GM18858 (cell line): ENCODE results near the gene DYDC1.
"Not testable (repeated sequence)": the region's sequence is repeated elsewhere in the genome, so short reads cannot be mapped to it uniquely, and the experiment has no call there.

Experiments used
- ATAC-seq: cut with Tn5 transposase; IDR thresholded peaks from one replicate; pipeline ENCODE4 v1.9.1; 2021; ENCODE audit not compliant: unreplicated experiment

DYDC1 gene

DNA sequence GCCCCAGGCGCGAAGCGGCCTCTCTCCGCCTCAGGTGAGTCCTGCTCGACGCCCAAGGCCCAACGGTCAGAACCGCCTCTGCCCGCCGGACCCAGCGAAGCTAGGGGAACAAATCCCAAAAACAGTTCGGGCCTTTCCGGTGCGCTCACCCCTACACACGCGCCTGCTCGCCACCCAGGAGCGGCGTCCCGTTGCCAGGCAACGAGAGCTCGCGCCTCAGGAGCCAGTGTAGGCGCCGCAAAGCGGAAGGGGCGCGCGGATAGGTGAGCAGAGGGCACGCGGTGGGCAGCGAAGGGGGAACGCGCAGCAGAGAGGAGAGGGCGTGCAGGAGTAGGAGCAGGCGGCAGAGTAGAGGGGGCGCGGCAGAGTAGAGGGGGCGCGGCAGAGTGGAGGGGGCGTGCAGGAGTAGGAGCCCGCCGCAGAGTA, at the start of gene DYDC1, which contains the start of gene DYDC2:
DYDC1 (minus strand) TSS at position 193 of the 426 bp plus-strand sequence. CDS start 4,154 bp downstream, outside the sequence.
DYDC2 (plus strand) TSS at position 219 of the 426 bp plus-strand sequence. CDS start 5,663 bp downstream, outside the sequence.
- ATAC-seq, result no peak

DNA sequence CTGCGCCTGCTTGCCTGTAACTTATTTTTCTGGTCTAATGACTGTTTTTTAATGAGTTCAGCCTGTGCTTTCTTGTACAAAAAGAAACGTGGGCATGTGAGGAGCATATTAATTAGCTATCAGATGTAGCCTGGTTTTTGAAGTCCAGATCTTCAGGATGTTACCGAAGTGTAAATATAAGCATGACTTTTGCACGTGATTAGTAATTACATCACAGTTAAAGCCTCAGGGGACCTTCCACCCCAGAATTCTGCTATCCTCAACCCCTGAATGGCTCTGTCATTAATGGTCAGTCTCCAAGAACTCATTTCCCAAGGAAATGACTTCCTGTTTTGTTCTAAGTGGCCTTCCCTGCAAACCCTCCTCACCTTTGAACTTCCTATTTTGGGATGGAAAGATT, 49.6 kb upstream of the DYDC1 start:
- ATAC-seq, result no peak

DNA sequence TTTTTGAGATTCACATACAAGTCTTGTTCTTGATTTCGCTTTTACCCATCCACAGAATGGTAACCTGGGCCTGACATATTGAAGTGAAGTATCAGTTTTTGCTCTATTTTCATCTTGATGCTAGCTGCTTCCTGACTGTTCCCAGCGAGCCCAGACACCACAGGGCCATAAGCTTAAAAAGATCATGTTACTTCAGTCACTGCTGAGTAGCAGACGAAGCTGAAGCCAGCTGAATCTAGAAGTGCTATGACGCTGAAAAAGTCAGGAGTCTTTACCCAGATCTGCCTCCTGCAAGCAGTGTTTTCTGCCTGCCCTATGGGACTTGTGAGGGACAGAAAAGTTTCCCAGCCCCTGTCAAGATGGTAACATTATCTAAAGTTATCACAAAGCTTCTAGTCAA, 49.1 kb upstream of the DYDC1 start:
- ATAC-seq, result no peak

DNA sequence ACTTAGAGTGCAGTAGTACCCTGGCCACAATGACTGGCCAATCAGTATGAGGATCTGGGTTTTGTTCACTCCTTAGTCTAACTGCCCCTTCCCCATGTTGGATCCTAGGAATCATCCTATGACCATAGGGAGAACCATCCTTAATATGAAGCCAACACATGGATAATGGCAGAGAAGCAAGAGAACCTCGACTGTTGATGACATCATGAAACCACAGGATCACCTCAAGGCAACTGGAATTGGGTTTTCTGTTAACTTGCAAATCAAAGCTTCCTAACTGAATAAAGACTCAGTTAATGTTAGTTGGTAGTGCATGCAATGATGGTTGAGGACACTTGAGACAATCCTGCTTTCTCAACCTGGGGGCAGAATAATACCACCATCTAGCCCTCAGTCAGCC, 48.5 kb upstream of the DYDC1 start:
- ATAC-seq, result no peak

DNA sequence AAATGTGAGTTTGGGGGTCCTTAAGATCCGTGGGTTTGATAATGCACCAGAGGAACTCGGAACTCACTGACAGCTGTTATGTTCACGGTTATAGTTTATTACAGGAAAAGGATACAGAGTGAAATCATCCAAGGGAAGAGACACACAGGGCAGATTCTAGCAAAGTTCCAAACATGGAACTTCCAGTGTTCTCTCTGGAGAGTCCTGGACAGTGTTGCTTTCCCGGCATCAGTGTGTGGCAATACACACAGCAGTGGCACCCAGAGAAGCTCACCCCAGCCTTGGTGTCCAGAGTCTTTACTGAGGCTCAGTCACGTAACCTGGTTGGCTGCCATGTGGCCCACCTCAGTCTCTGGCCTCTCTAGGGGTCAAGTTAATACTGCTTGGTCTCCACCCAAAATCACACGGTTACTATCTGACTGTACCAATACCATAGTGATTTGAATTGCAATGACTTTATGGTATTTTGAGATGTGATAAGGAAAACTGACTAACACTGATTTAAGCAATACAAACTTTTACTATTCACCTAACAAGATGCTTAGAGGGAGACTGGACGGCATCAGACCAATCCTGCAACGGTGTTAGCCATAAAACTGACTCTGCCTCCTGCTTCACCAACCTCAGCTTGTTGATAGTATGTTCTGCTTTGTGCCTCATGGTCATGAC, 43.7 kb upstream of the DYDC1 start:
- no peak for ATAC-seq

DNA sequence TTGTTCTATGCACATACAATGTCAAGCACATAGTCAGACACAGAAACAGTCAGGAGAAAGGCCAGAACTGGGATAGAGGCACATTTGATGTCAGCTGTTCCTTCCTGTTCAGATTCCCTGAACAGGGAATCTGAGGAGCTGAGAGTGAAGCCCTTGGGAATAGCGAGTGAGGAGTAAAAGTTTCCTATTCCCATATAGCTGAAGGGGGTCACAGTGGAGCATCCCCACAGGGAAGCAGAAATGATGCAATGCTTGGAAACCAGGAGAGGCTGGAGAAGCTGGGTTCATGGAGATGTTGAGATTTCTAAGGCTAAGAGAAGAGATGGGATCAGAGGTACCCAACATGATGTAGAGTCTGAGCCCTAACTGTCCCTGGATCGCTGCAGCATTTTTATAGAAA, 40.5 kb upstream of the DYDC1 start:
- ATAC-seq, result no peak

DNA sequence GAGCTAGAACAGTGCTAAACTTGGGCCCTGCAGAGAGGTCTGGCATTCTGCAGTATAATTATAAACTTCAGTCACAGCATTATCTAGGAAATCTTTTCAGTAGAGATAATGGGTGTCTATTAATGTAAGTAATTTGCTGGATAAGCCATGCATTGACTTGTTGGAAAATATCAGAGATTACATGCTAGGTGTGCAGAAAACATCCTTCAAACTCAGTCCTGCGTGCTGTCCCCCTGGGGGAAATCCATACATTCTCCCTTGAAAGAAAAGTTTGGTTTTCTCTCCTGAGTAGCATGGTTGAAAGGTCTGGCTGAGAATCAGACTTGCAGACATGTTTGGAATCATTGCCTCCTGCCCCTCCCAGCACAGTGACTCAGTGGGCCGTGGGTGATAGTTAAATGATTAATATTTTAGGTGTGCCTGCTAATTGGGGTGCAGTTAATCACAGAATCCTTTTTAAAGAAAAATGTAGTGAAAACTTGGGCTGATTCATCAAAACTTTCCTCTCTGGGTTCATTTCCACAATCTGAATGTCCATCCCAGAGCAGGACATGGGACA, 37.9 kb upstream of the DYDC1 start:
- ATAC-seq, result no peak

DNA sequence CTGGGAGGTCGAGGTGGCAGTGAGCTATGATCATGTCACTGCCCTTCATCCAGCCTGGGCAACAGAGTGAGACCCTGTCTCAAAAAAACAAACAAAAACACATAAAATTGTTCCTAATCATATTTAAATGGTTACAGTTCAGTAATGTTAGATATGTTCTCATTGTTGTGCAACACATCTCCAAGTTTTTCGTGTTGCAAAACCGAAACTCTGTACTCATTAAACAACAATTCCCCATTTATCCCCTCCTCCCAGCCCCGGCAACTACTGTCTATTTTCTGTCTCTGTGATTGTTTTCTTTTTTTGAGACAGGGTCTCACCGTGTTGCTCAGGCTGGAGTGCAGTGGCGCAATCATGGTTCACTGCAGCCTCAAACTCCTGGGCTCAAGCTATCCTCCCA, 35.7 kb upstream of the DYDC1 start:
- ATAC-seq, result no peak

DNA sequence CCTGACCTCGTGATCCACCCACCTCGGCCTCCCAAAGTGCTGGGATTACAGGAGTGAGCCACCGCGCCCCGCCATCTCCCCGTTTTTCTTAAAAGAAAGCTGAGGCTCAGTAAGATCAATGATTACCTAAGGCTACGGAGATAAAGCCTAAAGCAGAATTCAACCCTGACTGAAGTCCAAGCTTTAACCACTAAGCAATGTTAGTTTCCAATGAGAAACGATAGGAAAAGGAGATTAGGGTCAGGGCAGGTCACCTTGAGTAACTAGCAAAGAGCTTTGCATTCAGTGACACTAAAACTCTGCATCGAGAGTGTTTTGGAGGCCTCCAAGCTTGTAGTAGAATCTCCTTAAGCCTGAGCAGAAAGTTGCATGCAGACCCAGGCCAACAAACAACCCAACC, 34.2 kb upstream of the DYDC1 start:
- no peak for ATAC-seq

DNA sequence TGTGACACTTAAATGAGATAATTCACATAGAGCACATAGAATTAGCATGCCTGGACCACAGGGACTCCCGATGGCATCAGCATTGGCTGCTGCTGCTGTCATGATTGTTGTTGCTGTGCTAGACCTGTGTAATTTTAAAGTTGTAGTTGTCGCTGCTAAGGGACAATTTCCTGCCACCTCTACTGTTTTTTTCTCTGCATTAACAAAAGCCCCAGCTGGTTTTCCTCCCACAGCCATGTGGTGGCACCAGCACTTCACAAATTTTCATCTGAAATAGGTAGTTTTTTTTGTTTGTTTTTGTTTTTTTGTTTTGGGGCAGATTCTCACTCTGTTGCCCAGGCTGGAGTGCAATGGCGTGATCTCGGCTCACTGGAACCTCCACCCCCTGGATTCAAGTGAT, 26.4 kb upstream of the DYDC1 start:
- no peak for ATAC-seq

DNA sequence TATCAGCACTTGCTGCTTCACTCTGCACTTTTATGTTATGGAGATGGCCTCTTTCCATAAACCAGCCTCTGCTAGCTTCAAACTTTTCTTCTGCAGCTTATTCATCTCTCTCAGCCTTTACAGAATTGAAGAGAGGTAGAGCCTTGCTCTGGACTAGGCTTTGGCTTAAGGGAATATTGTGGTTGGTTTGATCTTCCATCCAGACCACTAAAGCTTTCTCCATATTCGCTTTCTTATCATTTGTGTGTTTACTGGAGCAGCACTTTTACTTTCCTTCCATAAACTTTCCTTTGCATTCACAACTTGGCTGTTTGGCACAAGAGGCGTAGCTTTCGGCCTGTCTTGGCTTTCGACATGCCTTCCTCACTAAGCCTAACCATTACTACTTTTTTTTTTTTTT, 23.6 kb upstream of the DYDC1 start:
- ATAC-seq, result no peak

DNA sequence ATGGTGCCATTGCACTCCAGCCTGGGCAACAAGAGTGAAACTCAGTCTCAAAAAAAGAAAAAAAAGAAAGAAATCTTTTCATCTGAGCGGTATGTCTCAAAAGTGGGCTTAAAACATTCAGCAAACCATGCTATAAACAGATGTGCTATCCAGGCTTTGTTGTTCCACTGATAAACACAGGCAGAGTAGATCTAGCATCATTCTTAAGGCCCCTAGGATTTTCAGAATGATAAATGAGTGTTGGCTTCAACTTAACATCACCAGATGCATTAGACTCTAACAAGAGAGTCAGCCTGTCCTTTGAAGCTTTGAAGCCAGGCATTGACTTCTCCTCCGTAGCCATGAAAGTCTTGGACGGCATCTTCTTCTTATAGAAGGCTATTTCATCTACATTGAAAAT, 23.1 kb upstream of the DYDC1 start:
- ATAC-seq, result no peak

DNA sequence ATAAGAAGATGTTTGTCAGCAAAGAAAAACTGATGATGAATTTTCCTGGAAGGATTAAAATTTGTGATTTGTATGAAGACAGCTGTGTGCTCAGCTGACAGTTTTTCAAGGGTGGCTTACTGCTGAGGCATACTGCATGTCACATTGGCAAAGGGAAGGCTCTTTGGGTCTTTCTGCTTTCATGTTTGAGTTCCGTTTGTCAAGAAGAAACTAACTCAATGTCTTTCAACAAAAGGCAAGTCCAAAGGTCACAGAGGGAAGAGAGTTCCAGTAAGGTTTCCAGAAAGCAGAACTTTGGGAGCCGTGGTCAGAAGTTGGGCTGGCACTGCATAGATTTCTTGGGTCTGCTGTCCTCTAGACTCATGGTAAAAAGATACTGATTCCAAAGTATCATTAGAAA, 16.9 kb upstream of the DYDC1 start:
- no peak for ATAC-seq

DNA sequence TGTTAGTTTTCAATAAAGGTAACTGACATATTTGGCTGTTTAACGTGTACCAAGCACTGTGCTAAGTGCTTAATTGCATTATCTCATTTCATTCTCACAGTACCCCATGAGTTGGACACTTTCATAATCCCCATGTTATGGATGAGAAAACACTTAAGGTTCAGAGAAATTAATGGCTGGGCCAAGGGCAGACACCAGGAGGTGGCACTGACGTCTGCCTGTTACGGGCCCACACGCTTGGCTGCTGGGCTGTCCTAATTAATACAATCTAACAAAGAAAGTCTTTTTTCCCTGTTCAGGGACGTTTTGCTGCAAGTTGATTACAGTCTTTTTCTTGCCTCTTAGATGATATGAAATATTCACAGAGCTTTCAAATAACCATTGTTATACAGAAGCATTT, 16.1 kb upstream of the DYDC1 start:
- no peak for ATAC-seq

DNA sequence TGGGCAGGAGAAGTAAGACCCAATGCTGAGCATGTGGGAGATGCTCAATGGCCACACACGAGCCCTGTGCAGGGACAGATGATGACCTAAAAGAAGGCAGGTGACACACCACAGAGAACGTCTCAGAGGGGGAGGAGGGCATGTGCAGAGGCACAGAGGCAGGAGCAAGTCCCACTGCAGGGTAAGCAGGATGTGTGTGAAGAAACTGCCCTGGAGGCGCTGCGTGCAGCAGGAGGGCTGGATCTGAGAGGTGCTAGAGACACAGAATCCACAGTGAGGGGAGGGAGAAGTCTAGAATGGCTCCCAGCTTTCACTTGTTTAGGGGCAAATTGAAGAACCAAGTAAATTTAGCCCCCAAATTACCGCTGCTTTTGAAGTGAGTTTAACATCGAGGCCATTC, 14.9 kb upstream of the DYDC1 start:
- ATAC-seq, result no peak

DNA sequence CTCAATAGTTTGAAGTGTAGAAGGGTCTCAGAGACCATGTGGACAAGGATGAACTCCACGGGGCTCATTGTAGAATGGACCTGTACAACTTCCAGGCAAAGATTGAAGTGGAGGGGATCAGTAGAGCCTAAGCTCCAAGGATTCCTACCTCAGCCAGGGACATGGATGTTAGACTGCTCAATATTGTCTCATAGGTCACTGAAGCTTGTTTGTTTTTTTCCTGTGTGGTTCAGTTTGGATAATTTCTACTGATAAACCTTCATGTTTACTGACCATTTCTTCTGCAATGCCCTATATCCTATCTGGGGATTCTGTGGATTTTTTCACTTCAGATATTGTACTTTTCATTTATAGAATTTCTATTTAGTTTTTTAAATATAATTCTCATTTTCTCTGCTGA, 9.0 kb upstream of the DYDC1 start:
- no peak for ATAC-seq

DNA sequence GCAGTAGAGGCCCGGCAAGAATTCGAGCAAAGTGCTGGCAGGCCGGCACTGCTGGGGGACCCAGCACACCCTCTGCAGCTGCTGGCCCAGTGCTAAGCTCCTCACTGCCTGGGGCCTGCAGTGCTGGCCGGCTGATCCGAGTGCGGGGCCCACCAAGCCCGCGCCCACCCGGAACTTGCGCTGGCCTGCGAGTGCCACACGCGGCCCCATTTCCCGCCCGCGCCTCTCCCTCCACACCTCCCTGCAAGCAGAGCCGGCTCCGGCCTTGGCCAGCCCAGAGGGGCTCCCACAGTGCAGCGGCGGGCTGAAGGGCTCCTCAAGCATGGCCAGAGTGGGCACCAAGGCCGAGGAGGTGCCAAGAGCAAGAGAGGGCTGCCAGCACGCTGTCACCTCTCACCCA, 3.1 kb upstream of the DYDC1 start:
- no peak for ATAC-seq

DNA sequence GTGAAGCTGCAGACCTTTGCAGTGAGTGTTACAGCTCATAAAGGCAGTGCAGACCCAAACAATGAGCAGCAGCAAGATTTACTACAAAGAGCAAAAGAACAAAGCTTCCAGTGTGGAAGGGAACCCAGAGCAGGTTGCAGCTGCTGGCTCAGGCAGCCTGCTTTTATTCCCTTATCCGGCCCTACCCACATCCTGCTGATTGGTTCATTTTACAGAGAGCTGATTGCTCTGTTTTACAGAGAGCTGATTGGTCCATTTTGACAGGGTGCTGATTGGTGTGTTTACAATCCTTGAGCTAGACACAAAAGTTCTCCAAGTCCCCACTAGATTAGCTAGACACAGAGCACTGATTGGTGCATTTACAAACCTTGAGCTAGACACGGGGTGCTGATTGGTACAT, 2.4 kb upstream of the DYDC1 start:
- not testable (repeated sequence) for ATAC-seq

DNA sequence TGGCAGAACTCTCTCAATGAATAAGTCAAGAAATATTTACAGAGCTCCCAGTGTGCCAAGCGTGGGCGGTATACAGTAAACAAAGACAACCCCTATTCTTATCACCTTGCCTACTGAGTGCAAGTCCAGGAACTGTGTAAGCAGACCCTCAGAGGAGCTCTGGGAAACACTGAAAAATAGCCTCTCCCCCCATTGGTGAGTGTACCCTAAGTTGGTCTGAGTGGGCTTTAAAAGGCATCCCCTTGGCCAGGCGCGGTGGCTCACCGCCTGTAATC, 1.2 kb upstream of the DYDC1 start:
- ATAC-seq, result no peak

DNA sequence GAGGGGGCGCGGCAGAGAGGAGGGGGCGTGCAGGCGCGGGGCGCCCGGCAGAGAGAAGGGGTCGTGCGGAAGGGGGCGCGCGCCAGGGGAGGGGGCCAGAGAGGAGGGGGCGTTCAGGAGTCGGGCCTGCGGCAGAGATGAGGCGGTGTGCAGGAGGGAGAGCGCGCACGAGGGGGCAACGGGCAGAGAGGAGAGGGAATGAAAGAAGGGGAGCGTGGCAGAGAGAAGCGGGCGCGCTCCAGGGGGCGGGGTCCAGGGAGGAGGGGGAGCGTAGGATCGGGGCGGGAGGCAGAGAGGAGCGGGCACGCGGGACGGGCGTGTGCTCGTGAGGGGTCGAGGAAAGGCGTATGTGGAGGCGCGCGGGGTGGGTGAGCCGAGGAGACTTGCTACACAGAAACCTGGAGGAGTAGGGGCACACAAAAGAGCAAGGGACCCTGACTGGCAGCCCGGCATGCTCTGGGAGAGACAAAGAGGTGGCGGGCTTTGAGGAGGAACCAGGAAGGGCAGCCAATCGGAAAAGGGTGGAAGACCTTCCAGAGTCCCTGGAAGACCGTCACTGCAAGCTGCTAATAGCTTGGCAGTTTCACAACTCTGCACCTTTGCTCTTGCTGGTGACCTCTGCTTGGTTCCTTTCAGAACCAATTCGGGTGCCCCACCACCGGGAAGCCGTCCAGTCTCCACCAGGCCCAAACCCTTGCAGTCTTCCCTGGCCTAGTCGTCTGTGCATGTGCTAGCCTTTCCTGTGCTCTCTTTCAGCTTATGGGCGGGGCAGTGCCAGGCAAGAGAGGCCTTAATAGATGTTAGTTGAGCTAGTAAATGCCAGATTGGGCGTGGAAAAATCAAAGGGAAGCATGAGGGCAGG, 665 bp upstream of the DYDC1 start:
- no peak for ATAC-seq

DNA sequence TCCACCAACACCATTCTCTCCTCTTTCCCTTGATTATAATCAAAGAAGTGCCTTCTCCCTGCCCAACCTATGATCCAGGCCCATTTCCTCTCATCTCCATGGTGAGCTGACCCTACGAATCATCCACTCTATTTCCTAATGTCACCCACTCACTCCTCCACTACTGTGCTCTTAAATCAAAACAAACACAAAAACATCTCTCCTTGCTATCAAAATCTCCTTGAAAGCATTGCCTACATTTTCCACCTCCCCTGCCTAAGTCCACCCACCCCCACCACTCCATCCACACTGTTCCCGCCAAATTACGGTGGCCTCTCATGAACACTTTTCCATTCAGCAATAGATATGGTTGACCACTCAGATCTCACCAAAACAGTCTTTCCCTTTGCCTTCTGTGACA, 5.3 kb downstream of the DYDC1 start:
- no peak for ATAC-seq

DNA sequence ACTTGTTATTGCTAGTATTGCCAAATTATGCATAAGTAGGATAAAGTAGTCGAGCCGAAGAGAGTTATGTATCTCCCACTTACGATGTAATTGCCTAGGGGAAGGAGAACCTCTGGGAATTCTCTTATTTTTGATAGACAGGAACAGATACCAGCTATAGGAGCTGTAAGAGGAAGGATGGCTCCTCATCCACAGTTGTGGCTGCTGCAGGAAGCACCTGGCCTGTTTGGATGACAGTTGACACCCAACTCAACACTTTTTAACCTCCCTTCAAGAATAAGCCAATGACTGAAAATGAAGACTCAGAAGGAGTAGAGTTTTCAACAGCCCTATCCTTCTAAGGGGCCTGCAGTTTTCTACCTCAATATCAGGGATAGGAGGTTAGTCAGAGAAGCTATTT, 6.3 kb downstream of the DYDC1 start:
- ATAC-seq, result no peak
